Fibroblast of peridontal ligament (primary cell): ENCODE data around the gene XCL2.

ENCODE experiments used
- DNase-seq: peaks from one replicate; pipeline ENCODE4 v3.0.0-alpha.2; 2010; ENCODE audit errors: extremely low read depth

The XCL2 gene

GRCh38 chr1:168514455-168514854 lies 29.3 kb downstream of the XCL2 start:
- no peak for DNase-seq

- DNase-seq, result no peak
Measured at GRCh38 chr1:168513656-168514404, 30.0 kb downstream of the XCL2 start.

- no peak for DNase-seq
Measured at GRCh38 chr1:168512864-168513595, 30.8 kb downstream of the XCL2 start.

- no peak for DNase-seq
Measured at GRCh38 chr1:168509875-168510791, 33.7 kb downstream of the XCL2 start.

- DNase-seq, result no peak
Measured at GRCh38 chr1:168509210-168509609, 34.6 kb downstream of the XCL2 start.

- DNase-seq, result no peak
Measured at GRCh38 chr1:168507828-168508227, 36.0 kb downstream of the XCL2 start.

- no peak for DNase-seq
Measured at GRCh38 chr1:168507231-168507630, 36.6 kb downstream of the XCL2 start.

- DNase-seq, result peak; percentile 65
Measured at GRCh38 chr1:168506204-168506819, 37.5 kb downstream of the XCL2 start.

- DNase-seq, result no peak
Measured at GRCh38 chr1:168505006-168505405, 38.8 kb downstream of the XCL2 start.

- peak; percentile 90 for DNase-seq
Measured at GRCh38 chr1:168504064-168504837, 39.5 kb downstream of the XCL2 start.

- no peak for DNase-seq
Measured at GRCh38 chr1:168499688-168500049, 44.1 kb downstream of the XCL2 start.

- DNase-seq, result no peak
Measured at GRCh38 chr1:168498956-168499687, 44.7 kb downstream of the XCL2 start.

GRCh38 chr1:168498159-168498631 lies 45.6 kb downstream of the XCL2 start:
- peak; percentile 82 for DNase-seq

GRCh38 chr1:168497376-168497950 lies 46.3 kb downstream of the XCL2 start:
- DNase-seq, result no peak

GRCh38 chr1:168491527-168492164 lies 52.2 kb downstream of the XCL2 start:
- no peak for DNase-seq
